IMR-90 (cell line): ENCODE data around the gene AAK1. TPM values are rescaled to one million over a fixed set of nuclear protein-coding genes. Genes with fewer than 3 reads are reported as not detected.

Experiments
- ATAC-seq: fragments of 200-7000 bp; cut with Tn5 transposase; 2 replicates; pipeline ENCODE4 v1.9.1; 2020; ENCODE audit warnings: low read depth, mild to moderate bottlenecking, moderate library complexity
- BruUV-seq: library from RNA; stranded (reverse); fragments of 400-500 nt; replicated peaks from 2 replicates; lab custom pipeline; 2021; lab: Mats Ljungman, UMichigan
- CTCF ChIA-PET: fragments of 300-600 bp; formaldehyde crosslinking; extraction: SDS; loops from one replicate; lab custom pipeline; 2021; ENCODE audit warnings: antibody characterized with exemption; lab: Yijun Ruan, JAX
- POLR2A ChIA-PET: fragments of 300-600 bp; sonication (Branson Sonifier 250); formaldehyde crosslinking; loops from one replicate; lab custom pipeline; 2022; ENCODE audit warnings: antibody characterized with exemption; ENCODE audit not compliant: unreplicated experiment; lab: Charles Lee
- DNase-seq: peaks from one replicate; pipeline ENCODE4 v3.0.0; 2013
- H2AFZ ChIP-seq: replicated peaks from 2 replicates; pipeline ENCODE3; 2013; ENCODE audit warnings: low read length, mild to moderate bottlenecking; ENCODE audit not compliant: poor library complexity
- H2AK5ac ChIP-seq: 2 replicates; pipeline ENCODE4 v1.6.1; 2013; ENCODE audit warnings: low read depth, low read length, inconsistent platforms
- H2AK9ac ChIP-seq: replicated peaks from 2 replicates; pipeline ENCODE3; 2013; ENCODE audit warnings: mild to moderate bottlenecking, low read depth, low read length, moderate library complexity; ENCODE audit not compliant: poor library complexity
- H2BK120ac ChIP-seq: 2 replicates; pipeline ENCODE4 v1.6.1; 2013; ENCODE audit warnings: low read depth, low read length, inconsistent platforms
- H2BK15ac ChIP-seq: 3 replicates; pipeline ENCODE4 v1.6.1; 2013; ENCODE audit warnings: low read depth, low read length, inconsistent platforms
- H2BK20ac ChIP-seq: 2 replicates; pipeline ENCODE4 v1.6.1; 2013; ENCODE audit warnings: low read depth, mild to moderate bottlenecking, inconsistent platforms, low read length, moderate library complexity
- H2BK5ac ChIP-seq: 2 replicates; pipeline ENCODE4 v1.6.1; 2013; ENCODE audit warnings: mild to moderate bottlenecking, low read depth, low read length, inconsistent platforms; ENCODE audit not compliant: poor library complexity, severe bottlenecking
- H3K14ac ChIP-seq: replicated peaks from 2 replicates; pipeline ENCODE4 v1.6.1; 2013; ENCODE audit warnings: low read depth, low read length, inconsistent platforms
- H3K18ac ChIP-seq: 2 replicates; pipeline ENCODE4 v1.6.1; 2013; ENCODE audit warnings: low read depth, low read length, control low read depth
- H3K23ac ChIP-seq: 2 replicates; pipeline ENCODE4 v1.6.1; 2013; ENCODE audit warnings: low read depth, low read length, inconsistent platforms
- H3K27ac ChIP-seq: 2 replicates; pipeline ENCODE4 v1.5.1; 2013; ENCODE audit warnings: mild to moderate bottlenecking, control low read depth, low read length; ENCODE audit not compliant: insufficient read depth
- H3K27me3 ChIP-seq: 2 replicates; pipeline ENCODE4 v1.6.1; 2013; ENCODE audit warnings: low read length; ENCODE audit not compliant: control insufficient read depth, insufficient read depth
- H3K36me3 ChIP-seq: 2 replicates; pipeline ENCODE4 v1.6.1; 2013; ENCODE audit warnings: low read length, mixed read lengths; ENCODE audit not compliant: control insufficient read depth, insufficient read depth
- H3K4ac ChIP-seq: 2 replicates; pipeline ENCODE4 v1.6.1; 2013; ENCODE audit warnings: low read depth, low read length, inconsistent platforms
- H3K4me1 ChIP-seq: 2 replicates; pipeline ENCODE4 v1.6.1; 2013; ENCODE audit warnings: low read length, mixed read lengths; ENCODE audit not compliant: control insufficient read depth, insufficient read depth
- H3K4me2 ChIP-seq: 2 replicates; pipeline ENCODE4 v1.6.1; 2013; ENCODE audit warnings: low read depth, mild to moderate bottlenecking, control low read depth, low read length, moderate library complexity
- H3K4me3 ChIP-seq: 2 replicates; pipeline ENCODE4 v1.5.1; 2013; ENCODE audit warnings: low read depth, mild to moderate bottlenecking, control low read depth, low read length, moderate library complexity; ENCODE audit not compliant: insufficient read depth
- H3K56ac ChIP-seq: 2 replicates; pipeline ENCODE4 v1.6.1; 2013; ENCODE audit warnings: low read length, inconsistent platforms; ENCODE audit not compliant: insufficient read depth; ENCODE audit errors: extremely low read depth
- H3K79me1 ChIP-seq, 2 experiments: 2 replicates each; pipeline ENCODE4 v1.6.1; 2013; ENCODE audit warnings: low read length in 2 of 2, inconsistent platforms in 1 of 2, low read depth in 1 of 2
- H3K9ac ChIP-seq: 2 replicates; pipeline ENCODE4 v1.6.1; 2013; ENCODE audit warnings: low read depth, low read length, control low read depth
- H3K9me1 ChIP-seq: 2 replicates; pipeline ENCODE4 v1.6.1; 2013; ENCODE audit warnings: low read length, inconsistent platforms; ENCODE audit not compliant: insufficient read depth
- H3K9me3 ChIP-seq: 2 replicates; pipeline ENCODE4 v1.6.1; 2013; ENCODE audit warnings: low read length; ENCODE audit not compliant: control insufficient read depth, insufficient read depth
- H4K20me1 ChIP-seq: 2 replicates; pipeline ENCODE4 v1.6.1; 2013; ENCODE audit warnings: low read length, inconsistent platforms; ENCODE audit not compliant: insufficient read depth
- H4K5ac ChIP-seq: 2 replicates; pipeline ENCODE4 v1.6.1; 2013; ENCODE audit warnings: mild to moderate bottlenecking, low read depth, low read length, control low read depth
- H4K8ac ChIP-seq, 2 experiments: 2 replicates each; pipeline ENCODE4 v1.6.1; 2013; ENCODE audit warnings: low read depth in 2 of 2, low read length in 2 of 2, control low read depth in 1 of 2, inconsistent platforms in 1 of 2
- H4K91ac ChIP-seq: 2 replicates; pipeline ENCODE4 v1.6.1; 2013; ENCODE audit warnings: low read depth, low read length, inconsistent platforms; ENCODE audit not compliant: insufficient read depth
- CEBPB ChIP-seq: IDR thresholded peaks from 2 replicates; pipeline ENCODE4 v1.6.1; 2012; ENCODE audit warnings: low read depth, low read length, improper control_type of control experiment
- MAZ ChIP-seq: IDR thresholded peaks from 2 replicates; pipeline ENCODE4 v1.6.1; 2012; ENCODE audit warnings: low read depth, mild to moderate bottlenecking, low read length, improper control_type of control experiment, moderate library complexity, borderline replicate concordance
- POLR2A ChIP-seq: IDR thresholded peaks from 2 replicates; pipeline ENCODE4 v1.6.1; 2012; ENCODE audit warnings: mild to moderate bottlenecking, low read depth, low read length
- WGBS, 2 experiments: methylation state at CpG; one replicate each; pipeline versions ENCODE4 v1.1.5 to v1.1.7; 2013; ENCODE audit warnings: missing lambda C conversion rate in 2 of 2; ENCODE audit not compliant: insufficient read length in 1 of 2; ENCODE audit errors: extremely low coverage in 2 of 2; 5-methylcytosine and 5-hydroxymethylcytosine counted together
- dilution Hi-C: fragments of 300-500 bp; cut with HindIII; formaldehyde crosslinking; loops from one replicate; pipeline ENCODE4 v1.14.3; 2018; ENCODE audit warnings: low sequenced_read_pairs; ENCODE audit not compliant: unreplicated experiment
- in situ Hi-C: fragments of 300-500 bp; cut with MboI; formaldehyde crosslinking; loops from 3 replicates; pipeline ENCODE4 v1.14.3; 2019; ENCODE audit warnings: low sequenced_read_pairs, inconsistent platforms, mixed read lengths
- intact Hi-C: fragments of 100-400 bp; cut with micrococcal nuclease; formaldehyde crosslinking; loops from 2 replicates; pipeline ENCODE4 v1.10.0; 2022
- polyA plus RNA-seq, 3 experiments: library from polyadenylated mRNA; depleted of rRNA; stranded (reverse); fragments of >200 nt; gene quantifications; 2 replicates each; pipeline ENCODE4 v1.2.3, GENCODE V29; 2012; ENCODE audit warnings: low replicate concordance in 1 of 3
- total RNA-seq: library from RNA; depleted of rRNA; stranded (reverse); fragments of >200 nt; gene quantifications from 2 replicates; pipeline ENCODE4 v1.2.3, GENCODE V29; 2012

The AAK1 gene
- total and polyA plus RNA-seq, 2 of the 4 experiments (the other 2 are of a cell fraction) = 21.9 to 26.5 TPM

- Histone ChIP-seq H2BK120ac (no peak overlapping the region), H3K56ac (no peak overlapping the region), H3K9me3 (no peaks in the 10 kb centered on the region), H3K27ac (no peak overlapping the region), H4K20me1 (no peaks in the 10 kb centered on the region), H2BK20ac (no peak overlapping the region), H4K91ac (no peak overlapping the region), H2AK5ac (no peak overlapping the region), H3K4me1 (peaks cover 10% of the 10 kb centered on the region), H4K5ac (no peak overlapping the region), H3K79me1 (0 out of 4 replicates have a peak, but pooled peaks cover 0 to 3% of the 10 kb centered on the region in 2 experiments), H4K8ac (no peak overlapping the region), H3K9ac (no peak overlapping the region), H2AK9ac (no peak overlapping the region), H3K14ac (no peak overlapping the region), H3K36me3 (no peaks in the 10 kb centered on the region), H3K9me1 (peaks cover 9% of the 10 kb centered on the region; the same call in 1 of the 2 replicates), H3K23ac (no peak overlapping the region), H2BK5ac (no peak overlapping the region), H3K4me3 (no peak overlapping the region), H3K4me2 (no peak overlapping the region), H2BK15ac (peak overlapping the region; percentile 34; the same call in 1 of the 3 replicates), H3K27me3 (no peaks in the 10 kb centered on the region), H2AFZ (no peak overlapping the region), H3K4ac (no peak overlapping the region), H3K18ac (no peak overlapping the region)
- intact Hi-C loops = no loop called here
- ChIA-PET CTCF (interaction anchor here (0.6 kb wide), 1 partner anchor 203 kb away, joined by 3 read pairs; no protein-coding TSS in a partner anchor), POLR2A (no interaction called here)
- in situ Hi-C loops = no loop called here
- BruUV-seq = no TSS peak
- dilution Hi-C loops = no loop called here
- 100% methylated on average over 1 of the region's 5 CpGs; no CpG with 5 or more reads in 1 of the 2 experiments for WGBS, 2 experiments
- DNase-seq (no peak), ATAC-seq (no peak)
- TF ChIP-seq MAZ (no peak), POLR2A (no peak), CEBPB (no peak)
Observed at GRCh38 chr2:69686813-69687212, 43.3 kb upstream of the AAK1 start.
